ENCODE data around the gene ZCCHC14.
A peak's percentile ranks its signal among the peaks of the same experiment; 100 is the strongest.
"Not testable (repeated sequence)": the region's sequence is repeated elsewhere in the genome, so short reads cannot be mapped to it uniquely, and the experiment has no call there.

Gene ZCCHC14

GRCh38 chr16:87523605-87524004, 30.8 kb upstream of the ZCCHC14 start:
- not testable (repeated sequence) for DNase-seq

- not testable (repeated sequence) for DNase-seq
Observed at GRCh38 chr16:87521764-87522163, 28.9 kb upstream of the ZCCHC14 start.

GRCh38 chr16:87519170-87519569, 26.3 kb upstream of the ZCCHC14 start:
- DNase-seq = not testable (repeated sequence)

- not testable (repeated sequence) for DNase-seq
Observed at GRCh38 chr16:87518430-87519051, 25.7 kb upstream of the ZCCHC14 start.

DNA sequence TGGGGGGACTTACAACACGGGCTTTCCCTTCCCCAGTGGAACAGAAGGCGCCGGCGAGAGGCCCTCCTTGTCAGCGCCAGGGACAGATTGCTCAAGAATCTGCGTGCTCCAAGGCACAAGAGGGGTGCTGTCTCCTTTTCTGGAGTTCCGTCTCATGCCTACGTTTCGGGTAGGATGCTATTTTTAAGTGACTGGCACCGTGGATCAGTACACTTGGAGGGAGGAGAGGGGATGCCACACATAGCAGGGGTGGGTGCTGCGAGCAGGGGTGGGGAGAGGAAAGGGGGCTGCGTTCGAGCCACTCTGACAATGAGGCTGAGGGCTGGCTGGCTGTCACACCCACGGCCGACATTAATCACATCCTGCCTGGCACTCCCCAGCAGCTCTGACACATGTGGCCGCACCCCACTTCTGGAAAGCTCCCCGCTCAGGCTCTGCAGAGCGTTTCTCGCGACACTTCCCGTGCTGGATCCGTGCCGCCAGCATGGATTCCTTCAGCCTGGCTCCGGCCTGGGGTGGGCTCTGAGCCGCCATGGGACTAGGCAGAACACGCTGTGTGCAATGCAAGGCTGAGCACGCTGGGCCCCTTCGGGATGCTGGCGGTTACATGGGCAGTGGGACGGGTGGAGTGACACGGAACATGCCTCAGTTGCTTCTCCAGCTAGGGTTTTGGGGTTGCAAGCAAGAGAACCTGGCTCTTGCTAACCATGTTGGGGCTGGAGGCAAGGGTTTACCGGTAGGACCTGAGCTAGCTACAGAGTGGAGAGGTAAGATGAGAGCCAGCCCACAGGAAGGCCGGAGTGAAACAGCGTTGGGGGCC, 25.0 kb upstream of the ZCCHC14 start:
- DNase-seq = not testable (repeated sequence)

DNA sequence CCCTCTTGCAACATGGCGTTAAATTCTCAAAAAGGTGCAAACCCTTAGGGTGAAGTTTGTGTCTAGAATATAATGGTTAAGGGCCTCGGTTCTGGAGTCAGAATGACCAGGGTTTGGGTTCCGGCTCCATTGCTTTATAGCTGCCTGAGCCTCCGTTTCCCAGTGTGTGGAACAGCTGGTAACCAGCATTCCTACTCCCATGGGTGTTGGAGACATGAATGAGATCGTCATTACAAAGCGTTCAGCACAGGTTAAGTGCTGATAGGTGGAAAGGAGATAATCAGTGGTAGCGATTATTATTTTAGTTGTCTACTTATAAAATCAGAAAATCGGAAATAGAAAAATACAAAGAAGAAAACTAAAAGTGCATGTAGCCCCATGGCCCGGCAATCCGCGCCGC, 23.5 kb upstream of the ZCCHC14 start:
- no peak for DNase-seq

DNA sequence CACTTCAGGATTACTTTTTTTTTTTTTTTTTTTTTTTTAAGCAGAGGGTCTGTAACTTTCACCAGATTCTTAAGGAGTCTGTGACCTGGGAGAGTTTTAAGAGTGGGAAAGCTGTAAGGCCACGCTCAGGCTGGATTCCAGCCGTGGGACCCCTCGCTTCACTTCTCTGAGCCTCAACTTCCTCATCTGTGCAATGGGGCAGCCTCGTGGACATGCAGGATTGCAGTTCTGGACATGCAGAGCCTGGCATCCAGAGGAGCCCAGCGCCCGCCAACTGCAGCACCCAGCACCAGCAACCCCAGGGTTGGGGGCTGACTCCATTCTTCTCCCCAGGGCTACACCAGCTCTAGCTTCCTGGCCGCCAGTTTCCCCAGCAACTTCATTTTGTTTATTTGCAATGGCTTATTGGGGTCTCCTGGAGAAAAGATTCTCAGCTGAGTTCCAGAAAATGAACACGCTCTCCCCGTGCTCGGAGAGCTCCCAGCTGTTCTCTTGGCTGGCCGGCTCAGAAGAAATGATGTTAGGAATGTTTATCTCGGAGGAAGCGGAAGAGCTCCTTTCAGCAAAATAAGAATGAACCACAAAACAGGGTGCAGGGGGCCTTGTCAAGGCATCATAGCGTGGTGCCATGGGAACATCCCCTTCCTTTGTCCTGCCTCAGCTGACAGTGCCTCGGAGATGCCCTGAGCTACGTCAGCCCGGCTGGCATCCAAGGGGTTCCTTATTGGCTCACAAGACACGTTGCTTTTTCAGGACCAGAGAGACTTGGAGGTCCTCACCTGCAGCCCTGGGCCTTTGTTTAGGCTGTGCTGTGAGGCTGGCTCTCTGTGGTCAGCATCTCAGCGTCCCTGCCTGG, 22.9 kb upstream of the ZCCHC14 start:
- DNase-seq = no peak

GRCh38 chr16:87509778-87510177, 17.0 kb upstream of the ZCCHC14 start:
- DNase-seq = not testable (repeated sequence)

DNA sequence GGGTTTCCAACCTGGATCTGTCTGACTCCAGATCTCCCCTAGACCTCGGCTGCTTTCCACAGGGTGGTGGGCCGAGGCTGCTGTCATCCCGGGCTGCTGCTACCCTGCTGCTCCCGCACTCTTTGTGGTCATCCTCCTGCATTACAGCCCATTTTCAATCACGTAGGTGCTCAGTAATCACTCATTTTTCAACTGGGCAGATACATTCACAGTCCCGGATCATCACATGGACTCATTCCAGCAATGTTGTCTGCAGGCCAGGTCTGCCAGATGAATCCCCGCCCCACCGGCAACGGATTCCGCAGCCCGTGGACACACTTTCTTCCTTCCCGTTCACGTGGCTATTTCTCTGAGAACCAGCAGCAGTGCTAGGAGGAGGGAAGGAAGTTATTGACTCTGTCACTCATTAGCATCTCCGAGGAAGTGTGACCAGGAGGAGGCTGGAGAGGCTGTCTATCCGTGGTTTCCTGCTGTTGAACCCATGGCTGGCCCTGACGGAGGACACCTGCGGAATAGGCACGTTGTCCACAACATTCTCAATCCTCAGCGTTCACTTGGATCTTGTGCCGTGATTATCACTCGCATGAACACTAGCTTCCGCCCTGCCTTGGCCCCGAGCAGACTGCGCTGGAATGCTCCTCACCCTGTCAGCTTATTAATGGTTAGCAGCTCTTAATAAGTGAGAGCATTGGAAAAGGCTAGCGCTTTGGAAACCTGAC, 14.7 kb upstream of the ZCCHC14 start:
- no peak for DNase-seq

- no peak for DNase-seq
Observed at GRCh38 chr16:87506423-87507350, 13.9 kb upstream of the ZCCHC14 start.

- DNase-seq = no peak
Observed at GRCh38 chr16:87505834-87506233, 13.0 kb upstream of the ZCCHC14 start.

DNA sequence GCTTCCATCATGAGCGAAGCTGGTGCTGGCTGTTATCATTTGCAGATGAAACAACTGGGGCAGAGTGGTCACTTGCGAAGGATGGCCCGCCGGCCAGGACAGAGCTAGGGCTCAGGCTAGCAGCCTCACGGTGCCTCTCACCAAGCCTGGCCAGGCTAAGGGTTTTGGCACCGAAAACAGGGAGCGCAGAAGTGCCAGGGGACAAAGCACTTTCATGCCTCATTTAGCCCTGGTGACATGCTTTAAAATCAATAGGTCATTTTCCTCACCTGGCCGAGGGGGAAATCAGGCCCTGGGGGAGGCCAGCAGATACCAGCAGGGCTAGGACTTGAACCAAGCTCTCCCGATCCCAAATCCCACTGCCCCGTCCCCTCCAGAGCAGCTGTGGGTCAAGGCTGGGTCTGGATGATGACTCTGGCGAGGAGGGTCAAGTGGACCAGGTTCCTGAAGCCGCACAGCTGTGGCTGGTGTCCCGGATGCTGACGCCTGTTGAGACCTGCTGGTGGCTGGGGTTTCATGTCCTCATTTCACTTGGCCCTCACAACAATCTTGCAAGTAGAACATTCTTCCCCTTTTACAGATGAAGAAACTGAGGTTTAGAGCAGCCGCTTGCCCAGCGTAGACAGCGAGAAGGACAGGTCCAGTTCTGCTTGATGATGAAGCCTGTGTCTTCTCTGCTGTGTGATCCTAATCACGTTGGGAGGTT, 10.6 kb upstream of the ZCCHC14 start:
- not testable (repeated sequence) for DNase-seq

DNA sequence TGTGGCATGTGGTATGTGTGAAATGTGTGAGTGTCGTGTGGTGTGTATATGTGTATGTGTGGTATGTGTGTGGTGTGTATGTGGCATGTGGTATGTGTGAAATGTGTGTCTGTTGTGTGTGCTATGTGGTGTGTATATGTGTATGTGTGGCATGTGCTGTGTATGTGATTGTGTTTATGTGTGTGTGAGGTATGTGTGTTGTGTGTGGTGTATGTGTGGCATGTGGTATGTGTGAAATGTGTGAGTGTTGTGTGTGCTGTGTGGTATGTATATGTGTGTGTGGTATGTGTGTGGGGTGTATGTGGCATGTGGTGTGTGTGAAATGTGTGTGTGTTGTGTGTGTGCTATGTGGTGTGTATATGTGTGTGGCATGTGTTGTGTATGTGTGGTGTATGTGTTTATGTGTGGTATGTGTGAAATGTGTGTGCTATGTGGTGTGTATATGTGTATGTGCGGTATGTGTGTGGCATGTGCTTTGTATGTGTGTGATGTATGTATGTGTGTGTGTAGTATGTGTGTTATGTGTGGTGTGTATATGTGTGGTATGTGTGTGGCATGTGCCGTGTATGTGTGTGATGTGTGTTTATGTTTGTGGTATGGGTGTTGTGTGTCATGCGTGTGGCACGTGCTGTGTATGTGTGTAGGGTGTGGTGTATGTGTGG, 9.6 kb upstream of the ZCCHC14 start:
- no peak for DNase-seq

GRCh38 chr16:87501117-87501516, 8.3 kb upstream of the ZCCHC14 start:
- DNase-seq = no peak

DNA sequence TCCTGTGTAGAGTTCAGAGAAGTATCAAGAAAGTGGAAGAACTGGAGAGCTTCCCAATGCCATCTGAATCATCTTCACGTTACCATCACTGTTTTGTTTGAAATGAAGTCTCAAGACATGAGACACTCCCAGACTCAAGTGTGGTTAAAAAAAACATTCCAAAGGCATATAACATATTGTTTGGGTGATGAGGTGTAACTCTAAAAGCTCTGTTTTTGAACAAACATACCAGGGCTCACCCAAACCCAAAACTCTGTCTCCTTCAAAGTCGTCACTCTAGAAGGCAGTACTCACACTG, 6.3 kb upstream of the ZCCHC14 start:
- DNase-seq = no peak

- DNase-seq = no peak
Observed at GRCh38 chr16:87498324-87499188, 5.7 kb upstream of the ZCCHC14 start.

DNA sequence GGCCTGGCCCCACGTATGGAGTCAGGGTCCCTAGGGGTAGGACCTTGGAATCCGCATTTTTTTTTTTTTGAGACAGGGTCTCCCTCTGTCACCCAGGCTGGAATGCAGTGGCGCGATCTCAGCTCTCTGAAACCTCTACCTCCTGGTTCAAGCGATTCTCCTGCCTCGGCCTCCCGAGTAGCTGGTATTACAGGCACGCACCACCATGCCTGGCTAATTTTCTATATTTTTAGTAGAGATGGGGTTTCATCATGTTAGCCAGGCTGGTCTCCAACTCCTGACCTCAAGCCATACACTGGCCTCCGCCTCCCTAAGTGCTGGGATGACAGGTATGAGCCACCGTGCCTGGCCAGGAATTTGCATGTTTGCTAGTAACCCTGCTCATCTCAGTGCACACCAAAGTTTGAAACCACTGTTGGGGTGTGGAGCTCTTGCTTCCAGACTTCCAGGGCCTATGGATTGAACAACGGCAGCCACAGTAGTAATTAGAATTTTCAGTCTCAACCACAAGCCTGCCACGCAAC, 5.0 kb upstream of the ZCCHC14 start:
- DNase-seq = not testable (repeated sequence)

GRCh38 chr16:87497023-87497766, 4.4 kb upstream of the ZCCHC14 start:
- DNase-seq = not testable (repeated sequence)

DNA sequence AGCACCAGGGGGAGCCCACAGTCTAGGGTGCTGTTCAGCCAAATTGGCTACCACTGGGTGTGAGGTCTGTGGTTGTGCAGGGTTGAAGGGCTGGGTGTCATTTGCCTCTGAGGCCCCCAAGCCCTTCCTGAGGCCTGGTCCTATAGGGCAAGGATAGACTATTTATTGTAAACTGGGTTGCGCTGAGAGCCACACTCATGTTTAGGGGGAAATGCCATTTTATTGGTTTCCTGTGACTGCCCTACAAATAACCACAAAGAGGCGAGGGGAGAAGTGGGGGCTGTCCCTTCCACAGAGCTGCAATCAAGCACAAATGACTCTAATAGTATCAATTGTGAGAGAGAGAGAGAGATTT, 3.6 kb upstream of the ZCCHC14 start:
- peak; percentile 67 for DNase-seq

Measured in activated CD4-positive, alpha-beta T cell treated with anti-CD3 and anti-CD28 coated beads, Interleukin-10, Interleukin-2, amounts not matched to agents 100 ng/mL and 50 ng/mL, durations not matched to agents 16 hours and 8 hours (primary cell).